CD4-positive, alpha-beta T cell treated with Interleukin-6 for 4 hours (primary cell): ENCODE measurements around the gene PTGER3.
"Not testable (repeated sequence)": the region's sequence is repeated elsewhere in the genome, so short reads cannot be mapped to it uniquely, and the experiment has no call there.

Experiments
- DNase-seq: peaks from one replicate; pipeline ENCODE4 v3.0.0-alpha.2; 2020; ENCODE audit warnings: mixed read lengths

The PTGER3 gene

DNA sequence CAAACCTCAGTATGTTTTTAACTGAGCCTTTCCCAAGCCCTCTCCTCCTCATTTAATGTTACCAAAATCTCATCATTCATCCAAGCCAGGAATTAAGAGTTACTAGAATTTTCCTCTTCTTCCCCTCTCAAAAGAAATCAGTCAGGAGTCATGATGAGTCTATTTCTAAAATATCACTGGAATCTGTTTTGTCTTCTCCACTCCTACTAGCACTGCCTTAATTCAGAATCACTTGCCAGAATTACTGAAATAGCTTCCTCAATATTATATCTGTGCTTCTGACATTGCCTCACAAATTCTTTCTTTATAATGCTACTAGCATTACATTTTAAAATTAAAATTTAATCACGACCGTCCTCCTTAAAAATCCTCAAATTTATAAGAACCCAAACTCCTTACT lies 106.1 kb downstream of the PTGER3 start:
- DNase-seq = no peak

DNA sequence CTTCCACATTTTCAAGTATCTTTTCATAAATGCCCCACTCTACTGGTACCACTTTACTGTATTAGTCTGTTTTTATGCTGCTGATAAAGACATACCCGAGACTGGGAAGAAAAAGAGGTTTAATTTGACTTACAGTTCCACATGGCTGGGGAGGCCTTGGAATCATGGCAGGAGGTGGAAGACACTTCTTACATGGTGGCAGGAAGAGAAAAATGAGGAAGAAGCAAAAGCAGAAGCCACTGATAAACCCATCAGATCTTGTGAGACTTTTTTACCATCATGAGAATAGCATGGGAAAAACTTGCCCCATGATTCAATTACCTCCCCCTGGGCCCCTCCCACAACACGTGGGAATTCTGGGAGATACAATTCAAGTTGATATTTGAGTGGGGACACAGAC lies 107.2 kb downstream of the PTGER3 start:
- not testable (repeated sequence) for DNase-seq

DNA sequence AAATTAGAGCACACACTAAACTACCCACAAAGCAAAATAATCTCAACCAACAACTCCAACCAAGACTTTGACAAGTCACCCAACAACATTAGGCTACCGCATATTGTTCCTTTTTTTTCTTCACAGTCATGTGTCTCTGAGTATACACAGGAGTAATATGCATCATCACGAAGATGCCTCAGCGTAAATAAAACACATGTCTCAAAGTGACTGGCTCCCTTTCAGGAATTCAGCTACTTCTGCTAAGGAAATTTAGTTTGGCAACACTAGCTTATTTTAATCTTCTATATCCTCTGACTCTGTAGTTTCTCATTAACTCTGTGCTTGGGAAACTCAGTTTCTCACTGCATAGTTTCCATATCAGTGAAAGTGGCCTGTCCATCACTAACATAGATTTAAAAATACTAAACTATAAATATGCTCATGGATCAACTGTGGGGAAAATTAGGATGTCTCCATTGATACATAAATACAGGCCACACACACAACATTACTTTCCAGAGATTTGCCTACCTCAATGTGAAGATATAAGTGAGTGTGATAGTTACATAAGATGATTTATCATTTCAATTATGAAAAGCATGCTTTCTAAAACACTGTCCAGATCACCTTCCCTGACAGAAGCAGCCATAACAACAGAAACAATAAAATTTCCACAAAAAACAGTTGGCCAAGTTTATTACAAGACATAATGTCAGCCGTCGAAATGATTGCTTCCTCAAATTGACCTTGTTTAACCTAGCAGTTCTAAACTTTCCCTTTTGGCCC lies 113.2 kb downstream of the PTGER3 start:
- no peak for DNase-seq

DNA sequence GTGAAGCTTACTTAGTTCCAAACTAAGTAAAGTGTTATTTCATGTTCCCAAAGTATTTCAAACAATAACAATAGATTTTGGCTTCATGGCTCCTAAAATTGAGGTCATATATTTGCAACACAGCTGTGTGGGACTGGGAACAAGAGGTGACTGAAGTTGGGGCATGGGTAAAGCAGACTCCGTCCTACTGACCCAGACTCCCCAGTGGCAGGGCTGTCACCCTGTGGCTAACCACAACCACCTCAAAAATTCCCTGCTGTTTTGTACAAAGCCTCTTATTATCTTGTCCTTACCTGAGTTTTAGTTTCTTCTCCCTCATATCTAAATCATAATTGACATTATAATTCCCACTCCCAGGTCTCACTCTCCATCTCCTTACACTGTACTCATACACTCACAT lies 117.6 kb downstream of the PTGER3 start:
- DNase-seq = no peak

DNA sequence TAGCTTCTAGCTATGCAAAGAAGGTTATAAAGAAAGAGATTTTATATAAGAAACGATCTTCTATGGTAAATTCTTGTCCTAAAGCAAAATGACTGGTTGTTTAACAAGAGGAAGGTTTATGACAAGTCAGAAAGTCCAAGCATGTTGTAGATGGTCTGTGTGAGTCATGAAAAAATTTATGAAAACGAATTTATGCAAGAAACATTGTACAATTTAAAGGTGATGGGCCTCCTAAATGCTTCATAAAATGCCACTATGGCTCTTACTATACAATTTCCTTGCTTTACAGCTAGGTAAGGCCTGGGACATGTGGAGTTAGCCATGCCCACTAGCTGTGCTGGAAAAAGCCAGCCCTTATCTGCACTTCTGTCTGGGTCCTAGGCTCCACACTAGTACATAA lies 125.4 kb downstream of the PTGER3 start:
- DNase-seq = no peak
